GM12878 (cell line): ENCODE data around the gene TMEM201. TPM values are rescaled to one million over a fixed set of nuclear protein-coding genes. Genes with fewer than 3 reads are reported as not detected.

Experiments
- ATAC-seq: fragments of 200-7000 bp; cut with Tn5 transposase; 3 replicates; pipeline ENCODE4 v1.9.1; 2020; ENCODE audit warnings: mild to moderate bottlenecking, moderate library complexity
- BruUV-seq: library from RNA; stranded (reverse); fragments of 400-500 nt; replicated peaks from 2 replicates; lab custom pipeline; 2021; lab: Mats Ljungman, UMichigan
- CTCF ChIA-PET: fragments of 300-600 bp; sonication (Branson Sonifier 250); formaldehyde crosslinking; extraction: SDS; loops from one replicate; lab custom pipeline; 2021; ENCODE audit warnings: inconsistent platforms; lab: Yijun Ruan, JAX
- POLR2A ChIA-PET: fragments of 350-600 bp; formaldehyde crosslinking; extraction: SDS; loops from one replicate; lab custom pipeline; 2021; ENCODE audit warnings: inconsistent platforms; lab: Charles Lee
- RAD21 ChIA-PET: fragments of 300-600 bp; sonication (Branson Sonifier 250); formaldehyde crosslinking; loops from one replicate; lab custom pipeline; 2023; ENCODE audit warnings: antibody characterized with exemption; ENCODE audit not compliant: unreplicated experiment; lab: Charles Lee
- SMC1A ChIA-PET: fragments of 300-600 bp; sonication (Branson Sonifier 250); formaldehyde crosslinking; loops from one replicate; lab custom pipeline; 2023; ENCODE audit not compliant: unreplicated experiment, uncharacterized antibody; lab: Charles Lee
- DNase-seq: peaks from one replicate; pipeline ENCODE4 v3.0.0-alpha.2; 2011; ENCODE audit warnings: low read depth, low spot score
- FAIRE-seq: peaks from 3 replicates; lab custom pipeline; 2011; peaks lifted over from hg19 to GRCh38; lab: Jason Lieb, UNC
- H2AFZ ChIP-seq: 2 replicates; pipeline ENCODE4 v1.6.0; 2011; ENCODE audit warnings: low read depth, low read length, control low read depth; ENCODE audit not compliant: control insufficient read depth
- H3K27ac ChIP-seq: 2 replicates; pipeline ENCODE4 v1.5.1; 2011; ENCODE audit warnings: control low read depth; ENCODE audit not compliant: control insufficient read depth, insufficient read depth
- H3K27me3 ChIP-seq, 2 experiments: replicated peaks in 1 of 2; 2 replicates each; pipeline versions ENCODE4 v1.6.0 to v1.6.1; 2011; ENCODE audit warnings: low read length in 1 of 2; ENCODE audit not compliant: control insufficient read depth in 2 of 2, insufficient read depth in 2 of 2
- H3K36me3 ChIP-seq, 2 experiments: 2 replicates each; pipeline ENCODE4 v1.5.1; 2011; ENCODE audit warnings: low read length in 1 of 2; ENCODE audit not compliant: control insufficient read depth in 2 of 2, insufficient read depth in 2 of 2
- H3K4me1 ChIP-seq: 2 replicates; pipeline ENCODE4 v1.6.1; 2011; ENCODE audit warnings: mild to moderate bottlenecking, low read length, moderate library complexity, mixed read lengths; ENCODE audit not compliant: control insufficient read depth, insufficient read depth
- H3K4me2 ChIP-seq: 2 replicates; pipeline ENCODE4 v1.6.0; 2011; ENCODE audit warnings: control low read depth; ENCODE audit not compliant: control insufficient read depth, insufficient read depth
- H3K4me3 ChIP-seq: fragments of 200-600 bp; sonication (generic); 2 replicates; pipeline ENCODE4 v1.5.1; 2016
- H3K79me2 ChIP-seq: 2 replicates; pipeline ENCODE4 v1.6.0; 2011; ENCODE audit warnings: low read length; ENCODE audit not compliant: control insufficient read depth, insufficient read depth
- H3K9ac ChIP-seq: 2 replicates; pipeline ENCODE4 v1.8.0; 2011; ENCODE audit warnings: low read length, control low read depth, mixed read lengths; ENCODE audit not compliant: control insufficient read depth, insufficient read depth
- H3K9me3 ChIP-seq: replicated peaks from 3 replicates; pipeline ENCODE4 v1.5.1; 2011; ENCODE audit warnings: mild to moderate bottlenecking, low read length; ENCODE audit not compliant: control insufficient read depth, insufficient read depth
- H4K20me1 ChIP-seq: 2 replicates; pipeline ENCODE4 v1.6.0; 2011; ENCODE audit not compliant: control insufficient read depth, insufficient read depth
- CBFB ChIP-seq: IDR thresholded peaks from 2 replicates; pipeline ENCODE4 v1.6.1; 2016; ENCODE audit warnings: antibody characterized with exemption, low read depth
- JUNB ChIP-seq: IDR thresholded peaks from 2 replicates; pipeline ENCODE4 v1.6.1; 2016; ENCODE audit warnings: antibody characterized with exemption, mild to moderate bottlenecking
- MAX ChIP-seq: IDR thresholded peaks from 2 replicates; pipeline ENCODE4 v1.6.1; 2012; ENCODE audit warnings: low read depth, low read length, improper control_type of control experiment
- NRF1 ChIP-seq: conservative IDR thresholded peaks from 2 replicates; pipeline ENCODE4 v1.6.1; 2011; ENCODE audit warnings: mild to moderate bottlenecking, low read depth, low read length, improper control_type of control experiment
- RBBP5 ChIP-seq: fragments of 200-600 bp; sonication (generic); conservative IDR thresholded peaks from 2 replicates; pipeline ENCODE4 v1.6.1; 2016
- SREBF2 ChIP-seq: IDR thresholded peaks from 2 replicates; pipeline ENCODE4 v1.6.1; 2012; ENCODE audit warnings: mild to moderate bottlenecking, low read length
- TAF1 ChIP-seq: IDR thresholded peaks from 2 replicates; pipeline ENCODE4 v1.6.1; 2011; ENCODE audit warnings: mild to moderate bottlenecking, low read depth, low read length, borderline replicate concordance
- USF1 ChIP-seq: IDR thresholded peaks from 2 replicates; pipeline ENCODE4 v1.6.1; 2011; ENCODE audit warnings: borderline replicate concordance, low read depth, mild to moderate bottlenecking, moderate library complexity, mixed read lengths, low read length; ENCODE audit not compliant: insufficient read depth; ENCODE audit errors: extremely low read length
- ZBTB11 ChIP-seq: fragments of 450-650 bp; formaldehyde crosslinking; IDR thresholded peaks from 2 replicates; pipeline ENCODE4 v1.5.0; 2022; ENCODE audit warnings: mild to moderate bottlenecking, missing genetic modification characterization
- ZBTB4 ChIP-seq: fragments of 450-650 bp; formaldehyde crosslinking; IDR thresholded peaks from 2 replicates; pipeline ENCODE4 v1.4.0; 2022; ENCODE audit warnings: mild to moderate bottlenecking, moderate library complexity
- WGBS: methylation state at CpG from one replicate; pipeline ENCODE4 v1.1.6; 2016; ENCODE audit warnings: low lambda C conversion rate; ENCODE audit not compliant: insufficient replicate concordance, insufficient coverage; ENCODE audit errors: missing lambda C conversion rate; 5-methylcytosine and 5-hydroxymethylcytosine counted together
- in situ Hi-C: fragments of 300-500 bp; cut with MboI; formaldehyde crosslinking; loops from 9 replicates; pipeline ENCODE4 v1.14.3; 2018; ENCODE audit warnings: mixed read lengths
- intact Hi-C: fragments of 100-400 bp; cut with micrococcal nuclease; formaldehyde crosslinking; loops from one replicate; pipeline ENCODE4 v1.14.2; 2022; ENCODE audit not compliant: unreplicated experiment
- polyA plus RNA-seq, 11 experiments: library from polyadenylated mRNA; depleted of rRNA in 4 of 11; unstranded in 6 of 11; stranded (reverse) in 5 of 11; fragments of >200 nt; fragmentation: Nextera tagmentation in 4 of 11; fragmentation: Illumina TruSeq in 1 of 11; extraction: Ambion mirVana in 4 of 11; extraction: Trizol in 1 of 11; gene quantifications; 1 replicate in 1 of 11; 2 replicates in 10 of 11; pipeline versions ENCODE4 v1.2.1 to v1.2.3, GENCODE V29; 2011 to 2016; ENCODE audit warnings: inconsistent platforms in 2 of 11, missing spikeins in 2 of 11, low read depth in 1 of 11
- total RNA-seq, 4 experiments: library from RNA; depleted of rRNA in 3 of 4; stranded (reverse); fragments of >200 nt in 3 of 4; fragmentation: Illumina TruSeq in 1 of 4; extraction: Trizol in 1 of 4; gene quantifications; 2 replicates each; pipeline versions ENCODE4 v1.2.1 to v1.2.3, GENCODE V29; 2013 to 2021

TMEM201 gene
- total and polyA plus RNA-seq, 10 of the 15 experiments (the other 5 are each of a cell fraction or from before 2014, with no cell fraction given) = 0.13 to 26.6 (median 6.1) TPM

DNA sequence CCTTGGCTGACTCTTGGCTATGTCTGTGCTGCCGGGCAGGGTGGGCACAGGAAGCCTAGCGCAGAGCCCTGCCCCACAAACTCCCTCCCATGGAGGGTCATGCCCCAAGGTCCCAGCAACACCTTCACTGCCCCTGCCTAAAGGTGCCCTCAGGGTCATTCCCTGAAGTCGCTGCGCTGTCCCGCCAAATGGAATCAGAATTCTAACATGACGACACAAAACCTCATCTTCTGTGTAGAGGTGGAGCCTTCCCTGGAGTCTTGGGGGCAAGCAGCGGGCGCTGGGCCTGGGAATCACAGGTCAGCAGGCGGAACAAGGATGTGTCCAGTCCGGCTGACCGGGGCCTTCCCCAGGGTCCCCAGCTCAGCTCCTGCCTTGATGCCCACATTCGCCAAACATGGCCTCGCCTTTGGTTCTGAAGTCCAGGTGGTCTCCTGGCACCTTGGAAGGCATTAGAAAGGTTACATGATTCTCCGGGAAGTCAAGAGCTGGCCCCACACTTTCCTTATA, 17.3 kb downstream of the TMEM201 start (continued):
- TF ChIP-seq USF1 (no peak), JUNB (no peak), MAX (no peak), NRF1 (no peak), SREBF2 (no peak)

GRCh38 chr1:9606458-9606857, 17.7 kb downstream of the TMEM201 start:
- FAIRE-seq (no peak), DNase-seq (no peak), ATAC-seq (no peak)
- Histone ChIP-seq H3K4me2 (no peak overlapping the region), H3K4me3 (no peak overlapping the region), H2AFZ (no peak overlapping the region), H4K20me1 (no peaks in the 10 kb centered on the region), H3K27me3 (no peaks in the 10 kb centered on the region), H3K4me1 (no peaks in the 10 kb centered on the region), H3K27ac (no peak overlapping the region), H3K79me2 (no peaks in the 10 kb centered on the region), H3K36me3 (peaks cover 3 to 21% of the 10 kb centered on the region in 2 experiments; a peak in 3 of 4 replicates), H3K9ac (no peak overlapping the region), H3K9me3 (no peaks in the 10 kb centered on the region)
- in situ Hi-C loops = no loop called here
- SMC1A ChIA-PET = no interaction called here
- POLR2A ChIA-PET = no interaction called here
- BruUV-seq = no TSS peak
- no peak for TF ChIP-seq ZBTB11 (CRISPR knock-in tag)
- no peak for TF ChIP-seq RBBP5
- TF ChIP-seq JUNB = no peak
- TF ChIP-seq CBFB = no peak
- TF ChIP-seq ZBTB4 (CRISPR knock-in tag) = no peak
- TF ChIP-seq TAF1 = no peak
- intact Hi-C loops = no loop called here
- 86% methylated on average over 21 of the region's 21 CpGs for WGBS
- CTCF ChIA-PET = no interaction called here
- RAD21 ChIA-PET = no interaction called here
